ENCODE measurements around the gene PIK3R6.
A peak's percentile ranks its signal among the peaks of the same experiment; 100 is the strongest.

PIK3R6 gene

DNA sequence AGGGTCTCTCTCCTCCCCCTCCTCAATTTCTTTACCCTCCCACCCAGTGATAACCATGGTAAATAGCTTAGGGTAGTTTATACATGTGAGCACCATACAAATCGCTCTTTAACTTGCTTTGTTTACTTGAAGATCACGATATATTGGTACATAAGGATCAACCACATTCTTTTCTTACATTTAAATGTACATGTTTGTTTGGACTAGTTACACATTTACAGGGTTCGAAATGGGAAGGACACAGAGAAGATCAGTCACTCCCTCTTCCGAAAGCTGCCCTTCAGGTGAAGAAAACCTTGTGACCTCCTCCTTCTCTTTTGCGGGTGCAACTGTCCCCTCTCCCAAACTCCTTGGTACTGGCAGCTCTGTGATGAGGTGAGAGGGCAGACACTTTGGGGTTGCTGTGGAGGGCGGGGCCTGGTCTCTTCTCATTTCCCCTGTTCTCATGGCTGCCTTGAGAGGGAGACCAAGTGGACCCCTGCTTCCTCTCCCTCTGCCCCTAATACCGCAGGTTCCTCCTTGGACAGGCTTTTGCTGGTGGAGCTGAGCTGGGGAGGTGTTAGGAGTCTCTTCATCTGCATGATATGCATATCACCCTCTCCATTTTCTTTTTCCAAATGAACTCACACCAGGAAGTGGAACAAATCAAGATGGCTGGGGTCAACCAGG lies 4.7 kb upstream of the PIK3R6 start:
- no peak overlapping the region for H3K4me3 ChIP-seq (ENCODE audit: low read length in 2 of 2)
- DNase-seq (ENCODE audit: low spot score): no peak
- no peak overlapping the region for H3K9ac ChIP-seq (ENCODE audit: low read depth, low read length, poor library complexity)
- no peak overlapping the region for H3K4me2 ChIP-seq (ENCODE audit: insufficient read depth, low read length, poor library complexity, severe bottlenecking)
- H3K18ac ChIP-seq (ENCODE audit: low read length): no peak overlapping the region
- no peak overlapping the region for H4K8ac ChIP-seq (ENCODE audit: low read depth, low read length)
- H2AFZ ChIP-seq (ENCODE audit: low read length): no peak overlapping the region
- peaks cover 0 to 22% (median 0%) of the 10 kb centered on the region in 3 experiments for H3K27me3 ChIP-seq (ENCODE audit: control insufficient read depth in 3 of 3, insufficient read depth in 3 of 3, low read depth in 1 of 3, low read length in 3 of 3)
- no peak overlapping the region for H3K27ac ChIP-seq (replicated peaks; ENCODE audit: low read length)
- H3K4me1 ChIP-seq (ENCODE audit: control insufficient read depth in 2 of 2, insufficient read depth in 1 of 2, low read depth in 1 of 2, low read length in 2 of 2): peaks cover 0 to 5% of the 10 kb centered on the region in 2 donors
- WGBS, 2 donors (ENCODE audit: extremely low coverage in 2 of 2, insufficient read length in 2 of 2, insufficient replicate concordance in 1 of 2): no CpG with 5 or more reads among the region's 7 CpGs
- no peak overlapping the region for H2BK12ac ChIP-seq (ENCODE audit: low read length)
- H3K36me3 ChIP-seq (replicated peaks in 1 of 2; ENCODE audit: control insufficient read depth in 2 of 2, insufficient read depth in 2 of 2, low read length in 2 of 2): no peaks in the 10 kb centered on the region
- no peak overlapping the region for H2BK120ac ChIP-seq (ENCODE audit: low read depth, low read length)
- no peaks in the 10 kb centered on the region for H3K79me1 ChIP-seq (ENCODE audit: low read depth, low read length)
- H3K14ac ChIP-seq (ENCODE audit: low read length): peak overlapping the region; percentile 60
- H3K23ac ChIP-seq (ENCODE audit: low read depth, low read length, poor library complexity): no peak overlapping the region
- no peak overlapping the region for H3K4ac ChIP-seq (ENCODE audit: low read length)
- H3K9me3 ChIP-seq (replicated peaks in 1 of 2; ENCODE audit: control insufficient read depth in 2 of 2, insufficient read depth in 1 of 2, low read depth in 1 of 2, low read length in 2 of 2): no peaks in the 10 kb centered on the region
- no peak overlapping the region for H2BK15ac ChIP-seq (ENCODE audit: low read length)
- no peak overlapping the region for H2AK5ac ChIP-seq (ENCODE audit: low read depth, low read length)
- no peak overlapping the region for H4K91ac ChIP-seq (ENCODE audit: low read depth, low read length, poor library complexity)
- H2BK5ac ChIP-seq (ENCODE audit: low read length): no peak overlapping the region

DNA sequence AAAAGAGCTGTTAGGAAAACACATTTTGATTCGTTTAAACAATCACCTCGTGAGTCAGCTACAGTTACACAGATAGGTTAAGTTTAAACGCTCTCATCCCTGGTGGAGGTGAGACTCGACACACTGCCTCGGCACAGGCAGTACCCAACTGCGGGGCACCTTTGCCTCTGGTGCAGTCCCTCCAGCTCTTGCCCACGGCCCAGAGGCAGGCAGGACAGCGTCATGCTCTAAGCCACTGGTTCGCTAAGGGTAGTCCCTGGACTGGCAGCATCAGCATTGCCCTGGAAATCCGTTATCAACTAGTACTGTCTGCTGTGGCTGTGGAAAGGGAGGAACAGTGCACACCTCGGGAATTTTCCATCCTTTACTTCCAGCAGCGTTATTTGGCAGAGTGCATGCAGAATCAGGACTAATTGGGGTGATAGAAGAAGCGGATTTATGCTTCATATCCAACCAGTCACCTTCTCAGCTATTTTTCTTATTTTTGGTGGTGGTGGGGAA lies 3.7 kb upstream of the PIK3R6 start:
- Histone ChIP-seq H3K4me1 (ENCODE audit: control insufficient read depth in 2 of 2, insufficient read depth in 1 of 2, low read depth in 1 of 2, low read length in 2 of 2) (peaks cover 0 to 5% of the 10 kb centered on the region in 2 donors), H3K36me3 (replicated peaks in 1 of 2; ENCODE audit: control insufficient read depth in 2 of 2, insufficient read depth in 2 of 2, low read length in 2 of 2) (no peaks in the 10 kb centered on the region), H2BK15ac (ENCODE audit: low read length) (no peak overlapping the region), H3K18ac (ENCODE audit: low read length) (no peak overlapping the region), H2AK5ac (ENCODE audit: low read depth, low read length) (no peak overlapping the region), H3K23ac (ENCODE audit: low read depth, low read length, poor library complexity) (no peak overlapping the region), H4K91ac (ENCODE audit: low read depth, low read length, poor library complexity) (no peak overlapping the region), H3K27ac (replicated peaks; ENCODE audit: low read length) (no peak overlapping the region), H3K4me2 (ENCODE audit: insufficient read depth, low read length, poor library complexity, severe bottlenecking) (no peak overlapping the region), H3K4me3 (ENCODE audit: low read length in 2 of 2) (no peak overlapping the region), H3K14ac (ENCODE audit: low read length) (no peak overlapping the region), H3K4ac (ENCODE audit: low read length) (no peak overlapping the region), H2BK120ac (ENCODE audit: low read depth, low read length) (no peak overlapping the region), H4K8ac (ENCODE audit: low read depth, low read length) (no peak overlapping the region), H3K27me3 (ENCODE audit: control insufficient read depth in 3 of 3, insufficient read depth in 3 of 3, low read depth in 1 of 3, low read length in 3 of 3) (peaks cover 0 to 22% (median 0%) of the 10 kb centered on the region in 3 experiments), H2AFZ (ENCODE audit: low read length) (no peak overlapping the region), H3K79me1 (ENCODE audit: low read depth, low read length) (no peaks in the 10 kb centered on the region), H2BK5ac (ENCODE audit: low read length) (no peak overlapping the region), H3K9me3 (replicated peaks in 1 of 2; ENCODE audit: control insufficient read depth in 2 of 2, insufficient read depth in 1 of 2, low read depth in 1 of 2, low read length in 2 of 2) (no peaks in the 10 kb centered on the region), H2BK12ac (ENCODE audit: low read length) (no peak overlapping the region), H3K9ac (ENCODE audit: low read depth, low read length, poor library complexity) (no peak overlapping the region)
- DNase-seq (ENCODE audit: low spot score): no peak
- no CpG with 5 or more reads among the region's 13 CpGs for WGBS, 2 donors (ENCODE audit: extremely low coverage in 2 of 2, insufficient read length in 2 of 2, insufficient replicate concordance in 1 of 2)

DNA sequence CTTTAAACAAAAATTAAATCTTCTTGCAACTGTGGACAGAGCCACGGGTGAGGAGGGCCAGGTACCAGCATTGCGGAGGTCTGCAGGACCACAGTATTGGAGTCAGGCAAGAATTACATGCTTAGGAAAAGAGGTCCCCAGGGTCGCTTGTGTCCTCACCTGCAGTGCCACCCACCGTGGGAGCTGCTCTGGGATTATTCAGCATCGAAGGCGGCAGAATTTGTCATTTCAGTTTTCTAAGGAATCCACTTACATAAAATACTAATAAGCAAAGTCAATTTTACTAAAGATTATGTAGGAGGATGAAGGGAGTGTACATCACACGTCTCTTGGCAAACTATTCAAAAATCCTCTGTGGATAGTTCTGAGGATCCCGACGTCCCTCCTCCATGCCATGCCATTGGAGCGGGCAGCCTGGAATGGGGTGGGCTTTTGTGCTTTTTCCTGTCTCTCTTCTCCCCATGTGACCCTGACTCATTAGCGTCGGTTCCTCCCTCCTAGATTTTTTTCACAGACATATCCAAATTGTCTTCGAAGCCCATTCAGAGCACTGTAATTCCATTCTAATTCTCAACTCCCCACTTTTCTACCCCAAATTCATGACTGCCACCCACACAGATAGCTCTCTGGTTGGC lies 3.0 kb upstream of the PIK3R6 start:
- H3K23ac ChIP-seq (ENCODE audit: low read depth, low read length, poor library complexity): no peak overlapping the region
- H2BK5ac ChIP-seq (ENCODE audit: low read length): no peak overlapping the region
- no peak overlapping the region for H3K4me2 ChIP-seq (ENCODE audit: insufficient read depth, low read length, poor library complexity, severe bottlenecking)
- no peak overlapping the region for H3K4ac ChIP-seq (ENCODE audit: low read length)
- no peak overlapping the region for H2BK120ac ChIP-seq (ENCODE audit: low read depth, low read length)
- no peak overlapping the region for H3K9ac ChIP-seq (ENCODE audit: low read depth, low read length, poor library complexity)
- no peak overlapping the region for H2AK5ac ChIP-seq (ENCODE audit: low read depth, low read length)
- H3K79me1 ChIP-seq (ENCODE audit: low read depth, low read length): no peaks in the 10 kb centered on the region
- WGBS, 2 donors (ENCODE audit: extremely low coverage in 2 of 2, insufficient read length in 2 of 2, insufficient replicate concordance in 1 of 2): no CpG with 5 or more reads among the region's 13 CpGs
- no peak for DNase-seq (ENCODE audit: low spot score)
- H3K18ac ChIP-seq (ENCODE audit: low read length): no peak overlapping the region
- no peaks in the 10 kb centered on the region for H3K9me3 ChIP-seq (replicated peaks in 1 of 2; ENCODE audit: control insufficient read depth in 2 of 2, insufficient read depth in 1 of 2, low read depth in 1 of 2, low read length in 2 of 2)
- no peak overlapping the region for H2AFZ ChIP-seq (ENCODE audit: low read length)
- no peak overlapping the region for H3K27ac ChIP-seq (replicated peaks; ENCODE audit: low read length)
- peaks cover 0 to 2% of the 10 kb centered on the region in 2 donors for H3K4me1 ChIP-seq (ENCODE audit: control insufficient read depth in 2 of 2, insufficient read depth in 1 of 2, low read depth in 1 of 2, low read length in 2 of 2)
- H4K91ac ChIP-seq (ENCODE audit: low read depth, low read length, poor library complexity): no peak overlapping the region
- H3K27me3 ChIP-seq (ENCODE audit: control insufficient read depth in 3 of 3, insufficient read depth in 3 of 3, low read depth in 1 of 3, low read length in 3 of 3): peaks cover 0 to 20% (median 0%) of the 10 kb centered on the region in 3 experiments
- no peak overlapping the region for H2BK12ac ChIP-seq (ENCODE audit: low read length)
- no peaks in the 10 kb centered on the region for H3K36me3 ChIP-seq (replicated peaks in 1 of 2; ENCODE audit: control insufficient read depth in 2 of 2, insufficient read depth in 2 of 2, low read length in 2 of 2)
- no peak overlapping the region for H4K8ac ChIP-seq (ENCODE audit: low read depth, low read length)
- H3K4me3 ChIP-seq (ENCODE audit: low read length in 2 of 2): no peak overlapping the region
- H2BK15ac ChIP-seq (ENCODE audit: low read length): no peak overlapping the region
- H3K14ac ChIP-seq (ENCODE audit: low read length): no peak overlapping the region

DNA sequence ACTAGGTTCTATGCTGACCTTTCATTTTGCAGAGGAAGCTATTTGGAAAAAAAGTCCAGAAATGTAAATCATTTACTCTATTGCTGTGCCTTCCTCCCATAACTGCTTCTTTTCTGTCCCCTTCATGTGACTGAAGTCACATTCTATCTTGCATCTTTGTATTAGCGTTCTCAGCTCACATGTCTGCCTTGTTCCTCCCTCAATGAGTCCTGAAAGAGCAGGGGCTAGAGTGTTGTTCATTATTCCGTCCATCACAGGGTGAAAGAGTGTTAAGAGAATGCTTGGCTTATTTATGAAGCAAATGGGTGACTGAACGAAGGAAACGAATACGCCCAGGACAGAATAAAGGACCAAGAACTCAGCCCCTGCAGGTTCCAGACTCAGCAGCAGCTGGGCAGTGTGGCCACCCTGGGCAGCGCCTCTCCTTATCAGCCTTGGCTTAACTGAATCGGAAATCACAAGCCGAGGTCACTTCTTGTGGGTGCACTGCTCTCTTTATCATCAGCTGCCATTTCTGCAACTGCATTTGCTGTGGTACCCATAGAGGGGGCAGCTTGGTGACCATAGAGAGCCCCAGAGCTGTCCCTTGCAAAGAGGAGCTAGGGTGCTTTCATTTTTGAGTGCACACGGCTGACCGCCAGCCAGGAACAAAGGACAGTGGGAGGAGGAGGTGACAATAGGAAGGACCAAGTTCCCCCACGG lies 1.8 kb upstream of the PIK3R6 start:
- Histone ChIP-seq H3K36me3 (replicated peaks in 1 of 2; ENCODE audit: control insufficient read depth in 2 of 2, insufficient read depth in 2 of 2, low read length in 2 of 2) (no peaks in the 10 kb centered on the region), H3K9me3 (replicated peaks in 1 of 2; ENCODE audit: control insufficient read depth in 2 of 2, insufficient read depth in 1 of 2, low read depth in 1 of 2, low read length in 2 of 2) (peaks cover 0 to 2% of the 10 kb centered on the region in 2 donors), H3K27me3 (ENCODE audit: control insufficient read depth in 3 of 3, insufficient read depth in 3 of 3, low read depth in 1 of 3, low read length in 3 of 3) (peaks cover 0 to 18% (median 0%) of the 10 kb centered on the region in 3 experiments), H3K79me1 (ENCODE audit: low read depth, low read length) (no peaks in the 10 kb centered on the region), H2BK12ac (ENCODE audit: low read length) (no peak overlapping the region), H2AFZ (ENCODE audit: low read length) (no peak overlapping the region), H4K91ac (ENCODE audit: low read depth, low read length, poor library complexity) (no peak overlapping the region), H2BK15ac (ENCODE audit: low read length) (no peak overlapping the region), H2BK5ac (ENCODE audit: low read length) (no peak overlapping the region), H3K18ac (ENCODE audit: low read length) (no peak overlapping the region), H3K9ac (ENCODE audit: low read depth, low read length, poor library complexity) (no peak overlapping the region), H3K4me3 (ENCODE audit: low read length in 2 of 2) (no peak overlapping the region), H3K27ac (replicated peaks; ENCODE audit: low read length) (no peak overlapping the region), H3K14ac (ENCODE audit: low read length) (no peak overlapping the region), H2BK120ac (ENCODE audit: low read depth, low read length) (no peak overlapping the region), H3K4me2 (ENCODE audit: insufficient read depth, low read length, poor library complexity, severe bottlenecking) (no peak overlapping the region), H2AK5ac (ENCODE audit: low read depth, low read length) (no peak overlapping the region), H3K4me1 (ENCODE audit: control insufficient read depth in 2 of 2, insufficient read depth in 1 of 2, low read depth in 1 of 2, low read length in 2 of 2) (peaks cover 0 to 2% of the 10 kb centered on the region in 2 donors), H4K8ac (ENCODE audit: low read depth, low read length) (no peak overlapping the region), H3K23ac (ENCODE audit: low read depth, low read length, poor library complexity) (no peak overlapping the region), H3K4ac (ENCODE audit: low read length) (no peak overlapping the region)
- no CpG with 5 or more reads among the region's 11 CpGs for WGBS, 2 donors (ENCODE audit: extremely low coverage in 2 of 2, insufficient read length in 2 of 2, insufficient replicate concordance in 1 of 2)
- no peak for DNase-seq (ENCODE audit: low spot score)

Data from neuronal stem cell (in vitro differentiated cells).